OCI-LY3 (cell line): ENCODE measurements around the gene KRTAP17-1.

Experiments
- EZH2phosphoT487 ChIP-seq: fragments of 200-600 bp; shearing (Covaris generic); IDR thresholded peaks from 2 replicates; pipeline ENCODE4 v1.6.1; 2018; ENCODE audit warnings: antibody characterized with exemption, mixed run types, low read depth
- TF ChIP-seq, protein P1 (sequence below): fragments of 200-600, 300-600 bp; sonication (generic); IDR thresholded peaks from 2 replicates; pipeline ENCODE4 v1.5.1; 2014; ENCODE audit warnings: antibody characterized with exemption, low read length, low read depth

DNA sequence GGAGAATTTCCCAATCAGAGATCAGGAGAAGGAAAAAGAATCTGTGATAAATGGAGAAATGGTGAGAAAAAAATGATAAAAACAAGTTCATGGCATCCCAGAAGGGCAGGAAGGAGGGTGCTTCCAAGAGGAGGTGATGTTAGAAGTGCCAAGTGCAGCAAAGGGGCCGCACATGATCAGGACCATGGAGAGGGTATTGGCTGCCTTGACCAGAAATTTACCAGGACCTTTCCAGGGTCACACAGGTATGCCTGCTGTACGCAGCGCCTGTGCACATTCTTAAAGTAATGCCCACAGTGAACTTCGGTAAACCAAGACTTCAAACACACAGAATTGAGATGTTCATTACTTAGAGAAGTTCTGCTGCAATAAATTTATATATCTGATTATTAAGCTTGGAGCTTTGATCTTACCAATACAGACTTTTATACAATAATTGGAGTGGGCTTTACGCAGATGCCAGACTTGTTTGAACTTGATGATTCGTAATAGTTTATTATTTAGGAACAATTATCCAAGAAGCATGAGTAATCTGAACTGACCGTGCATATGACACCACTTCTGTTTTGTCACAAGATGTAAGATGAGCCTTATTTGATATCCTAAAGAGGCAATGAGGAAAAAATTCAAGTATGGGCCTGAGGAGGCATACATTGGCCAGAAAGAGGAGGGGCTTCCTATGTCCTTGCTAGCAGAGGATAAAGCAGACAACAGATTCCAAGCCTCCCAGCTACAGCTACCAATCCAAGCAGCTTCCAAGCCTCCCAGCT is 37.3 kb upstream of the KRTAP17-1 start:
- TF ChIP-seq, protein P1, sequence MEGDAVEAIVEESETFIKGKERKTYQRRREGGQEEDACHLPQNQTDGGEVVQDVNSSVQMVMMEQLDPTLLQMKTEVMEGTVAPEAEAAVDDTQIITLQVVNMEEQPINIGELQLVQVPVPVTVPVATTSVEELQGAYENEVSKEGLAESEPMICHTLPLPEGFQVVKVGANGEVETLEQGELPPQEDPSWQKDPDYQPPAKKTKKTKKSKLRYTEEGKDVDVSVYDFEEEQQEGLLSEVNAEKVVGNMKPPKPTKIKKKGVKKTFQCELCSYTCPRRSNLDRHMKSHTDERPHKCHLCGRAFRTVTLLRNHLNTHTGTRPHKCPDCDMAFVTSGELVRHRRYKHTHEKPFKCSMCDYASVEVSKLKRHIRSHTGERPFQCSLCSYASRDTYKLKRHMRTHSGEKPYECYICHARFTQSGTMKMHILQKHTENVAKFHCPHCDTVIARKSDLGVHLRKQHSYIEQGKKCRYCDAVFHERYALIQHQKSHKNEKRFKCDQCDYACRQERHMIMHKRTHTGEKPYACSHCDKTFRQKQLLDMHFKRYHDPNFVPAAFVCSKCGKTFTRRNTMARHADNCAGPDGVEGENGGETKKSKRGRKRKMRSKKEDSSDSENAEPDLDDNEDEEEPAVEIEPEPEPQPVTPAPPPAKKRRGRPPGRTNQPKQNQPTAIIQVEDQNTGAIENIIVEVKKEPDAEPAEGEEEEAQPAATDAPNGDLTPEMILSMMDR = no peak
- no peak for TF ChIP-seq EZH2phosphoT487
